Measurements from ENCODE around the gene NCS1. TPM values are rescaled to one million over a fixed set of nuclear protein-coding genes. Genes with fewer than 3 reads are reported as not detected.
"Not testable (repeated sequence)": the region's sequence is repeated elsewhere in the genome, so short reads cannot be mapped to it uniquely, and the experiment has no call there.

Gene NCS1
- total and polyA plus RNA-seq, 9 of the 15 experiments (the other 6 are each of a cell fraction or from before 2014, with no cell fraction given): 0.28 to 27.0 (median 9.6) TPM

DNA sequence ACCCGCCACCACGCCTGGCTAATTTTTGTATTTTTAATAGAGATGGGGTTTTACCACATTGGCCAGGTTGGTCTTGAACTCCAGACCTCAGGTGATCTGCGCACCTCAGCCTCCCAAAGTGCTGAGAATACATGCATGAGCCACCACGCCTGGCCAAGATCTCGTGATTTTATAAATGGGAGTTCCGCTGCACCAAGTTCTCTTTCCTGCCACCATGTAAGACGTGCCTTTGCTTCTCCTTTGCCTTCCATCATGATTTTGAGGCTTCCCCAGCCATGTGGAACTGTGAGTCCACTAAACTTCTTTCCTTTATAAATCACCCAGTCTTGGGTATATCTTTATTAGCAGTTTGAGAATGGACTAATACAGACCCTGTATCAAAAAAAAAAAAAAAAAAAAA lies 85.9 kb downstream of the NCS1 start:
- H3K9me3 ChIP-seq (replicated peaks; ENCODE audit: control insufficient read depth, insufficient read depth, low read depth, low read length); BruUV-seq (replicated peaks); H3K4me3 ChIP-seq; in situ Hi-C loops (cut with MboI); H4K20me1 ChIP-seq (replicated peaks; ENCODE audit: control insufficient read depth, insufficient read depth, low read length); ATAC-seq; H2AFZ ChIP-seq (ENCODE audit: low read depth, low read length); FAIRE-seq; H3K79me2 ChIP-seq (ENCODE audit: control insufficient read depth, insufficient read depth, low read length); DNase-seq (ENCODE audit: extremely low read depth in 1 of 4, low spot score in 3 of 4); H3K9ac ChIP-seq (ENCODE audit: insufficient read depth in 1 of 2, low read depth in 2 of 2, low read length in 2 of 2); H3K4me2 ChIP-seq (ENCODE audit: insufficient read depth, low read length); H3K4me1 ChIP-seq (replicated peaks in 1 of 2; ENCODE audit: control insufficient read depth in 2 of 2, insufficient read depth in 2 of 2, low read length in 2 of 2); H3K9me1 ChIP-seq (ENCODE audit: control insufficient read depth, insufficient read depth, low read length); intact Hi-C loops (cut with micrococcal nuclease); CTCF ChIA-PET (ENCODE audit: low intra/inter-chr PET ratio); H3K27ac ChIP-seq (ENCODE audit: extremely low read depth, low read depth, low read length); H3K36me3 ChIP-seq (ENCODE audit: control insufficient read depth, insufficient read depth, low read length): not testable (repeated sequence)
- WGBS (ENCODE audit: insufficient coverage, low coverage, missing lambda C conversion rate): 3% methylated on average over 7 of the region's 7 CpGs
- TF ChIP-seq ZNF431 (CRISPR knock-in tag; IDR thresholded peaks at IDR 0.05): peak; percentile 94
- TF ChIP-seq ZFP36 (IDR thresholded peaks at IDR 0.05; ENCODE audit: low read depth, low read length, partially characterized antibody): peak; percentile 20
- TF ChIP-seq TRIM28 (IDR thresholded peaks at IDR 0.05): peak; percentile 28; the same call in 1 of the 2 replicates
- POLR2A ChIA-PET: interaction anchor here (0.6 kb wide), 2 partner anchors 45 to 358 kb away, joined by 3 read pairs; no protein-coding TSS in a partner anchor
- H3K27me3 ChIP-seq (ENCODE audit: control insufficient read depth in 2 of 2, insufficient read depth in 2 of 2, low read length in 2 of 2): peaks cover 26 to 31% of the 10 kb centered on the region in 2 experiments; a peak in 4 of 5 replicates

DNA sequence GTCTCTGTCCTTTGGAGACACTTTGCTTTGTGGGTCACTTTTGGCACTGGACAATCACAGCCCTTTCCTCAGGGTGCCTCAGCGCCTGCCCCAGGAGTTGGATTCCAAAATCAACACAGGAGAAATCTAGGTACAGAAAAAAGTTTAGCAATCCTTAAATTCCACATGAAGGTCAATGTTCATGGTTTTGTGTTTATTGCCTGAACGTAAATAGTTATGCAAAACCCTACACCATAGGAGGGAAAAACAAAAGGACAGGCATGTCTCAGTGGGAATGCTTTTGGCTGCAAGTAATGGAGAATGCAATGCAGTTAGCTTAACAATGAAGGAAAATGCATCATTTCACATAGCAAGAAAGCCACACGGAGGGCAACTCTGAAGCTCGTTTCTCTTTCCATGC lies 86.8 kb downstream of the NCS1 start:
- no peaks in the 10 kb centered on the region for H3K36me3 ChIP-seq (ENCODE audit: control insufficient read depth, insufficient read depth, low read length)
- H4K20me1 ChIP-seq (replicated peaks; ENCODE audit: control insufficient read depth, insufficient read depth, low read length): no peaks in the 10 kb centered on the region
- H3K27me3 ChIP-seq (ENCODE audit: control insufficient read depth in 2 of 2, insufficient read depth in 2 of 2, low read length in 2 of 2): peaks cover 33 to 40% of the 10 kb centered on the region in 2 experiments; a peak in 4 of 5 replicates
- in situ Hi-C loops (cut with MboI): no loop called here
- no peak overlapping the region for H2AFZ ChIP-seq (ENCODE audit: low read depth, low read length)
- POLR2A ChIA-PET: no interaction called here
- FAIRE-seq (no peak), ATAC-seq (no peak), DNase-seq (ENCODE audit: extremely low read depth in 1 of 4, low spot score in 3 of 4) (no peak)
- WGBS (ENCODE audit: insufficient coverage, low coverage, missing lambda C conversion rate): 2% methylated on average over 4 of the region's 4 CpGs
- no peaks in the 10 kb centered on the region for H3K9me1 ChIP-seq (ENCODE audit: control insufficient read depth, insufficient read depth, low read length)
- CTCF ChIA-PET (ENCODE audit: low intra/inter-chr PET ratio): no interaction called here
- no peaks in the 10 kb centered on the region for H3K79me2 ChIP-seq (ENCODE audit: control insufficient read depth, insufficient read depth, low read length)
- H3K4me1 ChIP-seq (replicated peaks in 1 of 2; ENCODE audit: control insufficient read depth in 2 of 2, insufficient read depth in 2 of 2, low read length in 2 of 2): peaks cover 0 to 4% of the 10 kb centered on the region in 2 experiments; a peak in 1 of 5 replicates
- TF ChIP-seq NFIX (CRISPR knock-in tag; IDR thresholded peaks at IDR 0.05; ENCODE audit: low read depth) (no peak), SMARCB1 (IDR thresholded peaks at IDR 0.05; ENCODE audit: insufficient read length, low read depth) (no peak), NR2C1 (IDR thresholded peaks at IDR 0.05) (no peak), NR2C1 (tag; IDR thresholded peaks at IDR 0.05) (no peak)
- no peak overlapping the region for H3K9ac ChIP-seq (ENCODE audit: insufficient read depth in 1 of 2, low read depth in 2 of 2, low read length in 2 of 2)
- H3K4me2 ChIP-seq (ENCODE audit: insufficient read depth, low read length): no peak overlapping the region
- H3K9me3 ChIP-seq (replicated peaks; ENCODE audit: control insufficient read depth, insufficient read depth, low read depth, low read length): no peaks in the 10 kb centered on the region
- H3K4me3 ChIP-seq: no peak overlapping the region
- BruUV-seq (replicated peaks): no TSS peak
- intact Hi-C loops (cut with micrococcal nuclease): no loop called here
- H3K27ac ChIP-seq (ENCODE audit: extremely low read depth, low read depth, low read length): no peak overlapping the region

All from K562 (cell line).